HepG2 (cell line): ENCODE results near the gene LCAT. TPM values are rescaled to one million over a fixed set of nuclear protein-coding genes. Genes with fewer than 3 reads are reported as not detected.
A peak's percentile ranks its signal among the peaks of the same experiment; 100 is the strongest.

ENCODE experiments used
- CC2D1A ChIP-seq: sonication (generic); formaldehyde crosslinking; IDR thresholded peaks from 2 replicates; pipeline ENCODE4 v1.8.1; 2023; ENCODE audit warnings: mild to moderate bottlenecking, missing genetic modification reagents
- EED ChIP-seq: sonication (generic); formaldehyde crosslinking; IDR thresholded peaks from 2 replicates; pipeline ENCODE4 v1.5.0; 2020; ENCODE audit warnings: mild to moderate bottlenecking, missing genetic modification reagents
- FOXK2 ChIP-seq: fragments of 450-650 bp; IDR thresholded peaks from 2 replicates; pipeline ENCODE4 v1.6.1; 2016
- GTF2F1 ChIP-seq: fragments of 150-350 bp; IDR thresholded peaks from 2 replicates; pipeline ENCODE4 v1.6.1; 2014; ENCODE audit warnings: low read length
- HINFP ChIP-seq: sonication (generic); formaldehyde crosslinking; IDR thresholded peaks from 2 replicates; pipeline ENCODE4 v1.4.0; 2020; ENCODE audit warnings: low read depth, mild to moderate bottlenecking, missing genetic modification reagents
- HMG20A ChIP-seq: IDR thresholded peaks from 2 replicates; pipeline ENCODE4 v1.6.1; 2016; ENCODE audit warnings: borderline replicate concordance
- NFYC ChIP-seq: IDR thresholded peaks from 2 replicates; pipeline ENCODE4 v1.6.1; 2016; ENCODE audit warnings: missing genetic modification reagents, missing compliant biosample characterization
- NR3C1 ChIP-seq: sonication (generic); formaldehyde crosslinking; IDR thresholded peaks from 2 replicates; pipeline ENCODE4 v1.4.0; 2020; ENCODE audit warnings: missing genetic modification reagents
- RFX5 ChIP-seq: IDR thresholded peaks from 2 replicates; pipeline ENCODE4 v1.6.1; 2011; ENCODE audit warnings: low read depth, low read length, improper control_type of control experiment
- SKI ChIP-seq: fragments of 450-650 bp; IDR thresholded peaks from one replicate; pipeline ENCODE4 v1.6.1; 2018; ENCODE audit warnings: mild to moderate bottlenecking; ENCODE audit not compliant: partially characterized antibody
- XBP1 ChIP-seq: sonication (generic); formaldehyde crosslinking; IDR thresholded peaks from 2 replicates; pipeline ENCODE4 v1.5.0; 2020; ENCODE audit warnings: missing genetic modification reagents
- ZFP82 ChIP-seq: sonication (generic); formaldehyde crosslinking; IDR thresholded peaks from 2 replicates; pipeline ENCODE4 v1.5.1; 2020; ENCODE audit warnings: mild to moderate bottlenecking, missing genetic modification reagents, borderline replicate concordance
- ZNF101 ChIP-seq: sonication (generic); formaldehyde crosslinking; IDR thresholded peaks from 2 replicates; pipeline ENCODE4 v1.4.0; 2020; ENCODE audit warnings: mild to moderate bottlenecking, low read depth, missing genetic modification reagents, borderline replicate concordance
- ZNF124 ChIP-seq: sonication (generic); formaldehyde crosslinking; IDR thresholded peaks from 2 replicates; pipeline ENCODE4 v1.4.0; 2020; ENCODE audit warnings: missing genetic modification reagents
- ZNF292 ChIP-seq: sonication (generic); formaldehyde crosslinking; IDR thresholded peaks from 2 replicates; pipeline ENCODE4 v1.8.1; 2022; ENCODE audit warnings: mild to moderate bottlenecking, low read depth, missing genetic modification reagents, borderline replicate concordance
- ZNF350 ChIP-seq: sonication (generic); formaldehyde crosslinking; IDR thresholded peaks from 2 replicates; pipeline ENCODE4 v1.4.0; 2020; ENCODE audit warnings: mild to moderate bottlenecking, low read depth, missing genetic modification reagents, borderline replicate concordance
- ZNF484 ChIP-seq: sonication (generic); formaldehyde crosslinking; IDR thresholded peaks from 2 replicates; pipeline ENCODE4 v1.5.1; 2020; ENCODE audit warnings: mild to moderate bottlenecking, low read depth, missing genetic modification reagents, borderline replicate concordance
- ZNF709 ChIP-seq: sonication (generic); formaldehyde crosslinking; IDR thresholded peaks from 2 replicates; pipeline ENCODE4 v1.5.0; 2020; ENCODE audit warnings: mild to moderate bottlenecking, missing genetic modification reagents
- ZNF724P ChIP-seq: sonication (generic); formaldehyde crosslinking; IDR thresholded peaks from 2 replicates; pipeline ENCODE4 v1.8.0; 2022; ENCODE audit warnings: missing genetic modification reagents, borderline replicate concordance
- ZNF790 ChIP-seq: sonication (generic); formaldehyde crosslinking; IDR thresholded peaks from 2 replicates; pipeline ENCODE4 v1.8.0; 2022; ENCODE audit warnings: missing genetic modification reagents, mild to moderate bottlenecking, borderline replicate concordance
- polyA plus RNA-seq, 8 experiments: library from polyadenylated mRNA; depleted of rRNA in 3 of 8; stranded (reverse) in 7 of 8; unstranded in 1 of 8; fragments of >200 nt; fragmentation: Illumina TruSeq in 4 of 8; extraction: Trizol in 4 of 8; gene quantifications; 2 replicates each; pipeline versions ENCODE4 v1.2.1 to v1.2.3, GENCODE V29; 2011 to 2016; ENCODE audit warnings: low read depth in 4 of 8, missing spikeins in 1 of 8, mixed read lengths in 1 of 8; ENCODE audit not compliant: insufficient read depth in 1 of 8
- total RNA-seq, 5 experiments: library from RNA; depleted of rRNA; stranded (reverse); fragments of >200 nt; fragmentation: Illumina TruSeq; extraction: Trizol; gene quantifications; 2 replicates each; pipeline ENCODE4 v1.2.3, GENCODE V29; 2016; ENCODE audit warnings: low read depth in 1 of 5
- TF ChIP-seq, protein P1 (sequence below): sonication (generic); formaldehyde crosslinking; IDR thresholded peaks from 2 replicates; pipeline ENCODE4 v1.5.0; 2020; ENCODE audit warnings: missing genetic modification reagents
- TF ChIP-seq, protein P2 (sequence below): sonication (generic); formaldehyde crosslinking; IDR thresholded peaks from 2 replicates; pipeline ENCODE4 v1.8.1; 2023; ENCODE audit warnings: mild to moderate bottlenecking, missing genetic modification reagents
- TF ChIP-seq, protein P3 (sequence below): sonication (generic); formaldehyde crosslinking; IDR thresholded peaks from 2 replicates; pipeline ENCODE4 v1.4.0; 2020; ENCODE audit warnings: missing genetic modification reagents
- TF ChIP-seq, protein P4 (sequence below): fragments of 450-650 bp; IDR thresholded peaks from 2 replicates; pipeline ENCODE4 v1.6.1; 2017

Gene LCAT
- total and polyA plus RNA-seq, 2 of the 13 experiments (the other 11 are each of a cell fraction or from before 2014, with no cell fraction given) = 36.1 to 38.9 TPM

GRCh38 chr16:67942200-67942509 lies 1.8 kb downstream of the LCAT start (continued):
- TF ChIP-seq NR3C1 (CRISPR knock-in tag) (no peak), ZNF724P (CRISPR knock-in tag) (0 out of 2 replicates have a peak, but pooled peaks have one; percentile 82), FOXK2 (no peak), ZNF709 (CRISPR knock-in tag) (no peak), NFYC (CRISPR knock-in tag) (no peak), GTF2F1 (no peak), CC2D1A (CRISPR knock-in tag) (no peak), ZNF484 (CRISPR knock-in tag) (no peak), ZNF350 (no peak), EED (CRISPR knock-in tag) (0 out of 2 replicates have a peak, but pooled peaks have one; percentile 24), XBP1 (CRISPR knock-in tag) (no peak), HINFP (CRISPR knock-in tag) (no peak), ZNF124 (CRISPR knock-in tag) (no peak), ZNF101 (CRISPR knock-in tag) (no peak), ZNF790 (CRISPR knock-in tag) (no peak), SKI (no peak), ZFP82 (CRISPR knock-in tag) (no peak), HMG20A (CRISPR knock-in tag) (no peak), ZNF292 (CRISPR knock-in tag) (no peak), RFX5 (no peak)
- TF ChIP-seq, protein P1, sequence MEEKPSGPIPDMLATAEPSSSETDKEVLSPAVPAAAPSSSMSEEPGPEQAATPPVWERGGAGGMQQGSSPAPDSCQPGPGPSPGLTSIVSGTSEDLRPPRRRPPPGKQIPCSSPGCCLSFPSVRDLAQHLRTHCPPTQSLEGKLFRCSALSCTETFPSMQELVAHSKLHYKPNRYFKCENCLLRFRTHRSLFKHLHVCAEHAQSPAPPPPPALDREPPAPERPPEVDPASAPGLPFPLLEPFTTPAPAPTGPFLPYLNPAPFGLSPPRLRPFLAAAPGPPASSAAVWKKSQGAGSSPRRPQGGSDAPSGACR (CRISPR knock-in tag) = no peak
- TF ChIP-seq, protein P2, sequence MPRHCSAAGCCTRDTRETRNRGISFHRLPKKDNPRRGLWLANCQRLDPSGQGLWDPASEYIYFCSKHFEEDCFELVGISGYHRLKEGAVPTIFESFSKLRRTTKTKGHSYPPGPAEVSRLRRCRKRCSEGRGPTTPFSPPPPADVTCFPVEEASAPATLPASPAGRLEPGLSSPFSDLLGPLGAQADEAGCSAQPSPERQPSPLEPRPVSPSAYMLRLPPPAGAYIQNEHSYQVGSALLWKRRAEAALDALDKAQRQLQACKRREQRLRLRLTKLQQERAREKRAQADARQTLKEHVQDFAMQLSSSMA (CRISPR knock-in tag) = no peak
- TF ChIP-seq, protein P3, sequence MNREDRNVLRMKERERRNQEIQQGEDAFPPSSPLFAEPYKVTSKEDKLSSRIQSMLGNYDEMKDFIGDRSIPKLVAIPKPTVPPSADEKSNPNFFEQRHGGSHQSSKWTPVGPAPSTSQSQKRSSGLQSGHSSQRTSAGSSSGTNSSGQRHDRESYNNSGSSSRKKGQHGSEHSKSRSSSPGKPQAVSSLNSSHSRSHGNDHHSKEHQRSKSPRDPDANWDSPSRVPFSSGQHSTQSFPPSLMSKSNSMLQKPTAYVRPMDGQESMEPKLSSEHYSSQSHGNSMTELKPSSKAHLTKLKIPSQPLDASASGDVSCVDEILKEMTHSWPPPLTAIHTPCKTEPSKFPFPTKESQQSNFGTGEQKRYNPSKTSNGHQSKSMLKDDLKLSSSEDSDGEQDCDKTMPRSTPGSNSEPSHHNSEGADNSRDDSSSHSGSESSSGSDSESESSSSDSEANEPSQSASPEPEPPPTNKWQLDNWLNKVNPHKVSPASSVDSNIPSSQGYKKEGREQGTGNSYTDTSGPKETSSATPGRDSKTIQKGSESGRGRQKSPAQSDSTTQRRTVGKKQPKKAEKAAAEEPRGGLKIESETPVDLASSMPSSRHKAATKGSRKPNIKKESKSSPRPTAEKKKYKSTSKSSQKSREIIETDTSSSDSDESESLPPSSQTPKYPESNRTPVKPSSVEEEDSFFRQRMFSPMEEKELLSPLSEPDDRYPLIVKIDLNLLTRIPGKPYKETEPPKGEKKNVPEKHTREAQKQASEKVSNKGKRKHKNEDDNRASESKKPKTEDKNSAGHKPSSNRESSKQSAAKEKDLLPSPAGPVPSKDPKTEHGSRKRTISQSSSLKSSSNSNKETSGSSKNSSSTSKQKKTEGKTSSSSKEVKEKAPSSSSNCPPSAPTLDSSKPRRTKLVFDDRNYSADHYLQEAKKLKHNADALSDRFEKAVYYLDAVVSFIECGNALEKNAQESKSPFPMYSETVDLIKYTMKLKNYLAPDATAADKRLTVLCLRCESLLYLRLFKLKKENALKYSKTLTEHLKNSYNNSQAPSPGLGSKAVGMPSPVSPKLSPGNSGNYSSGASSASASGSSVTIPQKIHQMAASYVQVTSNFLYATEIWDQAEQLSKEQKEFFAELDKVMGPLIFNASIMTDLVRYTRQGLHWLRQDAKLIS (CRISPR knock-in tag) = no peak
- TF ChIP-seq, protein P4, sequence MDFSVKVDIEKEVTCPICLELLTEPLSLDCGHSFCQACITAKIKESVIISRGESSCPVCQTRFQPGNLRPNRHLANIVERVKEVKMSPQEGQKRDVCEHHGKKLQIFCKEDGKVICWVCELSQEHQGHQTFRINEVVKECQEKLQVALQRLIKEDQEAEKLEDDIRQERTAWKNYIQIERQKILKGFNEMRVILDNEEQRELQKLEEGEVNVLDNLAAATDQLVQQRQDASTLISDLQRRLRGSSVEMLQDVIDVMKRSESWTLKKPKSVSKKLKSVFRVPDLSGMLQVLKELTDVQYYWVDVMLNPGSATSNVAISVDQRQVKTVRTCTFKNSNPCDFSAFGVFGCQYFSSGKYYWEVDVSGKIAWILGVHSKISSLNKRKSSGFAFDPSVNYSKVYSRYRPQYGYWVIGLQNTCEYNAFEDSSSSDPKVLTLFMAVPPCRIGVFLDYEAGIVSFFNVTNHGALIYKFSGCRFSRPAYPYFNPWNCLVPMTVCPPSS = no peak
